Measurements from ENCODE around the gene RECQL. TPM values are rescaled to one million over a fixed set of nuclear protein-coding genes. Genes with fewer than 3 reads are reported as not detected.
A peak's percentile ranks its signal among the peaks of the same experiment; 100 is the strongest.

Gene RECQL
- 18.0 TPM for total RNA-seq
- long read RNA-seq, transcript RECQL-203 (16 exons, 2,572 nt), result minor isoform, 6 of 47 reads
- long read RNA-seq, transcript RECQL-204 (15 exons, 3,702 nt), result major isoform, 18 of 47 reads
- long read RNA-seq, partial matches to known transcripts, result 4 of 47 reads
- long read RNA-seq, other reads (novel, unspliced or antisense), result 19 of 47 reads

GRCh38 chr12:21501258-21502163 is at the start of gene RECQL, which contains the start of gene GOLT1B:
Gene RECQL (minus strand): TSS chr12:21501635. CDS start chr12:21499570, 2,065 bp downstream.
Gene GOLT1B (plus strand): TSS chr12:21501789. CDS start chr12:21501924, 135 bp downstream.
- DNase-seq (peak; percentile 92), ATAC-seq (ENCODE audit: poor library complexity) (peak; percentile 99)
- intact Hi-C loops (cut with DNase I), result no loop called here

DNA sequence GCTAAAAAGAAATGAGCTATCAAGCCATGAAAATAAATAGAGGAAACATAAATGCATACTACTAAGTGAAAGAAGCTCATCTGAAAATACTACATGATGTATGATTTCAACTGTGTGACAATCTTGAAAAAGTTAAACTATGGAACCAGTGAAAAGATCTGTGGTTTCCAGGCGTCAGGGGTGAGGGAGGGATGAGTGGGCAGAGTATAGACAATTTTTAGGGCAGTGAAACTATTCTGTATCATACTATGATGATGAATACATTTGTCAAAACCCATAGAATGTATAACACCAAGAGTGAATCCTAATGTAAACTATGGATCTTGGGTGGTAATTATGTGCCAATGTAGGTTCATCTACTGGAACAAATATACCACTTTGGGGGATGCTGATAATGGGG is 46.0 kb upstream of the RECQL start:
- DNase-seq (no peak), ATAC-seq (ENCODE audit: poor library complexity) (no peak)
- intact Hi-C loops (cut with DNase I), result loop anchor here (10.0 kb wide), 1 partner anchor 57 kb away; the partner anchor contains the start of gene GYS2

DNA sequence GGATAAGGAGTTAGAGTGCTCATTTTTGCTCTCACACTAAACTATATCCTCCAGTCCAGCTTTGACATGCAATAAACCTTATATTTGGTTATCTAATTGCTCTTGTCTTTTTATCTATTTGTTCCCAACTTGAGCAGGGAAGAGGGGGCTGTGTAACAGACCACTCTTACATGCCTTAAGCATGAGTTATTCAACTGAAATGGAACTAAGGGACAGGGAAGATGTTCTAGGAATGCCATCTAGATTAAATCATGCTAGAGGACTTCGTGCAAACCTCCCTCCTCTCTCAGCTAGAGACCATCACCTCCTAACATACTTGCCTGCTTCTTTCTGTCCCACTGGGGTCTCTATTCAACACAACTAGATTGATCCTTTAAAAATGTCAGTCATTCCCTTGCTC is 45.3 kb upstream of the RECQL start:
- ATAC-seq (ENCODE audit: poor library complexity) (no peak), DNase-seq (no peak)
- intact Hi-C loops (cut with DNase I), result loop anchor here (10.0 kb wide), 1 partner anchor 58 kb away; the partner anchor contains the start of gene GYS2

DNA sequence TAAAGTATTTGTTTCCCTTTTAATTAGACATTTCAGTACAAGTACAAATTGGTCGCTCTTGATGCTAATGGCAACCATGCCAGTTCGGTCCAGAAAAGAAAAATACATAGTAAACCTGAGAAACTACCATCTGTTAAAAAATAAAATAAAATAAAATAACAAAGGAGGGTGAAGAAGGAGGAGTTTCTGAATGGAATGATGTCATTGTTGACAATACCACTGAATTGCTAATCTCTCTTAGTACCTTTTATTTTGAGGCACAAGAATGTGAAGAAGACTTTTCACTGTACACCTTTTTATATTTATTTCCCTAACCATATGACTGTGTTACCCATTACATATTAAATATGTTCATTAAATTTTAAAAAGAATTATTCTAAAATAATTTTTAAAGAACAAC is 44.1 kb upstream of the RECQL start:
- ATAC-seq (ENCODE audit: poor library complexity) (no peak), DNase-seq (no peak)
- intact Hi-C loops (cut with DNase I), result loop anchor here (10.0 kb wide), 1 partner anchor 59 kb away; the partner anchor contains the start of gene GYS2

DNA sequence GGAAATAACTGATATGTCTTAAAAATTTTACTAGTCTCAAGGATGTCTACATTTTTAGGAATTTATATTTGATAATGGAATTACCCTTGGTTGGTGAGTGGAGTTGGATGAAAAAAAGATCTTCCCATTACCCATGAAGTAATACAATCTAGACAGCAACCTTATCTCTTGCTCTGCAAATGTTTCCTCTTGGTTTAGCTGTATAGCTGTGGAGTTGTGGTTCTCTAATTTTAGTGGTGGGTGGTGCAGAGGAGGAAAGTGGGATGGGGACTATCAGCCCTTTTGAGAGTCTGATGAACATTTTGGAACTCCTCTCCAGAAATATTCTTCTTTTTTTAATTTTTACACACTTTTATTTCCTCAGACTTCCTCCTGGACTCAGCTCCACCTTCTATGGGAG is 41.7 kb upstream of the RECQL start:
- ATAC-seq (ENCODE audit: poor library complexity), result no peak
- DNase-seq, result no peak
- intact Hi-C loops (cut with DNase I), result loop anchor here (10.0 kb wide), 1 partner anchor 62 kb away; the partner anchor contains the start of gene GYS2

DNA sequence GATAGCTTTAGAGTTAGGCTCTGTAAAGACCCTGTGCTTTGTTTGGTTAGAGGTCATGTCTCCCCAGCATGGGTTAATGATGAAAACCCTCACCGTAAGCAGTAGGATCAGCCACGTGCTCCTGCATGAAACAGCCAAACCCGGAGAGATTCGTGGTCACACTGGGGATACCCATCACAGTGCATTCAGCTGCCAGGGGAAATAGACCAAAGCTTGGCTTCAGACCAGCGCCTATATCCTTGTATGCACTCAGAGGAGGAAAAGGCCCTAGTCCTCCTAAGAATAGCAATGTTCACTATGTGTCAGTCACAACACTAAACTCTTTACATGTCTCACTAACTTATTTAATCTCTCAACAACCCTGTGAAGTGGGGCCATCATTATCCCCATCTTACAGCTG is 41.0 kb upstream of the RECQL start:
- DNase-seq (no peak), ATAC-seq (ENCODE audit: poor library complexity) (peak; percentile 76)
- intact Hi-C loops (cut with DNase I), result loop anchor here (10.0 kb wide), 1 partner anchor 62 kb away; the partner anchor contains the start of gene GYS2

- intact Hi-C loops (cut with DNase I), result loop anchor here (10.0 kb wide), 1 partner anchor 63 kb away; the partner anchor contains the start of gene GYS2
- peak; percentile 64 for ATAC-seq (ENCODE audit: poor library complexity)
- no peak for DNase-seq
Observed at GRCh38 chr12:21541773-21542172, 40.3 kb upstream of the RECQL start.

DNA sequence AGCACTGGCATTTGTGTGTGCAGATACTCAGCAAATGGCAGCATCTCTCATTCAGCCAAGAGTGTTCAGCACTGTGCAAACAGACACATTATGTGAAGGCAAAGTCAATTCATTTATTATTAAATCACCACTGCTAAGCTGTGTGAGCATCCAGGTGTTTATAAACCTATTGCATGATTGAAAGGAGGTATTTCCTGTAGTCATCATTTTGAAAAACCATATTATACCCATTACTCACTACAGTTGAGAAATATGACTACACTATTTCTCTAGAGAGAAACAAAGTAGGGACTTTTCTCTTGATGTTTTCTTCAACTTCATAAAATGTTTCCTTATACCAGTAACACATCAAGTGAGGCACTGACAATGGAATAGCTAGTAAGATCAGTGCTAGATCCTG is 38.4 kb upstream of the RECQL start:
- intact Hi-C loops (cut with DNase I), result loop anchor here (10.0 kb wide), 1 partner anchor 65 kb away; the partner anchor contains the start of gene GYS2
- ATAC-seq (ENCODE audit: poor library complexity) (no peak), DNase-seq (no peak)

DNA sequence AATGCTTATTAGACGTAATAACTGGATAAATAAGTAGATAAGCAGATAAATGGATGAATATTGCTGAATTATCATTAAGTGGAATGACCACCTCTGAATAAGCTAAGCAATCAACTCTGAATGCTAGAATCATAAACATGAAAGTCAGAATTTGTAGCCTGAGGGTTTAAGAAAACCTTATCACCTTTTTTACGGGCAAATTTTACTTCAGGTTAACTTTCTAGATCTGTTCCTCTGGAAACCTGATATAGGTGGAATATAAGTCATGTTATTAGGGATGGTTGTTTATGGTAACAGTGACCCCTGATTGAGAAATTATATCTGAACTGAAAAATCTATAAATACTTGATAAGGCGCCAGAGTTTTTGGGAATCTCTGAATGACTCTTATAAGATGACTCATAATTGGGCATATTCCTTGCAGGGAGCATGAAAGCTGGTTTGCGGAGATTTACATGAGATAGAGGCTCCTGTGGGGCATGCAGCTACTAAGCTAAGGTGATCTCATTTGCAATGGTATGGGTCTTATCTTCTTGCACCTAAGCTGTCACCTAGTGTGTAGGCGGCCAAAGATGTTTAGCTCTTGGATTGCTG is 36.7 kb upstream of the RECQL start:
- ATAC-seq (ENCODE audit: poor library complexity), result no peak
- intact Hi-C loops (cut with DNase I), result no loop called here
- no peak for DNase-seq

- intact Hi-C loops (cut with DNase I), result no loop called here
- no peak for ATAC-seq (ENCODE audit: poor library complexity)
- DNase-seq, result no peak
Observed at GRCh38 chr12:21529456-21529855, 28.0 kb upstream of the RECQL start.

DNA sequence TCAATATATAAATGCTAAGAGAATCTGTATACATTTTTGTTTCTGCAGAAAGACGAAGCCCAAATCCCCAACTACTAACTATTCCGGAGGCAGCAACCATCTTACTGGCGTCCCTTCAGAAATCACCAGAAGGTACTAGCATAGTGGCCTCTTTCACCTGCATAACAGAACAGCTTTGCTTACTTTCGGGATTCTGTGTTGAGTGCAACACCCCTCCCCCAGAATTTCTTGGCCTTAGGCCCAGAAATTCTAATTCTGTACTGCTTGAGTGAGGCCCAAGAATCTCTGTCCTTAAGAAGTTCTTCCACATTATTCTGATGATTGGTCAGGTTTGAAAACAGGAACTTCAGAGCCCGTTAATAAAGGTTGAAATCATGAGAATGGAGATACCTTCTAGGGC is 27.5 kb upstream of the RECQL start:
- DNase-seq (no peak), ATAC-seq (ENCODE audit: poor library complexity) (peak; percentile 69)
- intact Hi-C loops (cut with DNase I), result no loop called here

GRCh38 chr12:21527451-21528180 is 26.2 kb upstream of the RECQL start:
- ATAC-seq (ENCODE audit: poor library complexity), result peak; percentile 95
- peak; percentile 78 for DNase-seq
- intact Hi-C loops (cut with DNase I), result no loop called here

- ATAC-seq (ENCODE audit: poor library complexity), result no peak
- intact Hi-C loops (cut with DNase I), result no loop called here
- DNase-seq, result no peak
Observed at GRCh38 chr12:21526721-21527345, 25.4 kb upstream of the RECQL start.

DNA sequence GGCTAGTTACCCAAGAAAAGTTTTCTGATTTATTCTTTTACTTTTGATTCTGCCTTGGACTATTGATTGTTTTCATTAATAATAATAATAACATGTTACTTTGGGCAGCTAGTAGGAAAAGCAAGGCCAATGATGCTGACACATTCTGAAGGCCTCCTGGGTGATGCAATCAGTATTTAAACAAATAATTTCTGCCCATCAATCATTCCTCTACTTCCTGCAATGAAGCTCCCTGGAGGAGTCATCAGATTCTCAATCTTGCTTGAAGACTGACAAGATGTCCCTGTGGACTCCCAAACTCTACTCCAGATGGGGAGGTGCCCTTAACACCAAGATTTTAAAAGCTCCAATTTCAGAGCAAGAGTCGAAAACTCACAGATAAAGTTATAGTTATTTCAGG is 24.6 kb upstream of the RECQL start, which contains the start of gene SPX:
TSS of gene SPX (plus strand) at position 244 of the 400 bp plus-strand sequence. CDS start 177 bp downstream, outside the sequence.
- ATAC-seq (ENCODE audit: poor library complexity) (no peak), DNase-seq (no peak)
- intact Hi-C loops (cut with DNase I), result no loop called here

GRCh38 chr12:21523148-21523547 is 21.7 kb upstream of the RECQL start:
- DNase-seq (no peak), ATAC-seq (ENCODE audit: poor library complexity) (no peak)
- intact Hi-C loops (cut with DNase I), result no loop called here

- intact Hi-C loops (cut with DNase I), result no loop called here
- no peak for ATAC-seq (ENCODE audit: poor library complexity)
Observed at GRCh38 chr12:21521541-21521940, 20.1 kb upstream of the RECQL start.

DNA sequence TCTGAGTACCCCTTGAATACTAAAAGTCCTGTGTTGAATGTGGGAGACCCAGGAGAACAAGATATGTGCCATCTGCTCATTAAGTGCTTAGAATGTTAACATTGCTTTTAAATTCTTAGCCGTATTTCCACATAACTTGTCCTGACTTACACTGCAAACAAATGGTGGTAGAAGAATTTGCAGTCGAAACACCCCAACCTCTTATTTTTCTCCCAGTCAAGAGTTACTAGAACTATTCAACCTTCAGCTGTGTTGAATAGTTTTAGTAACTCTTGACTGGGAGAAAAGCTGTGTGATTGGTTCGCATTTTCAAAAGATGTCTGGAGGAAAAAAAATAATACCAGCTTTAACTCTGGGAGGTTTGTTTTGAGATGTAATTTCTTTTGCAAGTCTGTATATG is 17.0 kb upstream of the RECQL start:
- ATAC-seq (ENCODE audit: poor library complexity) (no peak), DNase-seq (no peak)
- intact Hi-C loops (cut with DNase I), result loop anchor here (10.0 kb wide), 1 partner anchor 156 kb away; no protein-coding TSS in a partner anchor

More at GRCh38 chr12:21521541-21521940, 20.1 kb upstream of the RECQL start:
- no peak for DNase-seq

DNA sequence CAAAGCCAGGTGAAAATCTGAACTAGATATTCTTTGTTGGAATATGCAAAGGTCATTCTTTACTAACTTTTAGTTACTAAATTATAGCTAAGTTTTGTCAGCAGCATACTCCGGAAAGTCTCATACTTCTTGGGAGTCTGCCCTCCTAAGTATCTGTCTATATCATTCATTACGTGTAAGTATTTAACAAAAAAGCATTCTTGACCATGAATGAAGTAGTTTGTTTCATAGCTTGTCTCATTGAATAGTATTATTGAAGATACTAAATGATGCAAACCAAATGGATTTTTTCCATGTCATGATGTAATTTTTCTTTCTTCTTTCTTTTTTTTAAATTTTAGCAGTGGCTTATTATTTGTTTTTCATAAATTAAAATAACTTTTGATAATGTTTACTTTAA is 14.8 kb upstream of the RECQL start:
- DNase-seq (no peak), ATAC-seq (ENCODE audit: poor library complexity) (no peak)
- intact Hi-C loops (cut with DNase I), result loop anchor here (10.0 kb wide), 1 partner anchor 159 kb away; no protein-coding TSS in a partner anchor

All from Right ventricle myocardium superior (tissue), 1 donor.